Loucy (cell line): ENCODE data around the gene PODNL1.

Experiments
- CTCF ChIP-seq: fragments of 200-600 bp; sonication (generic); conservative IDR thresholded peaks from 2 replicates; pipeline ENCODE4 v1.5.1; 2014; ENCODE audit warnings: mild to moderate bottlenecking, antibody characterized with exemption, low read length
- EZH2phosphoT487 ChIP-seq: fragments of 200-600 bp; IDR thresholded peaks from 2 replicates; pipeline ENCODE4 v1.6.1; 2018; ENCODE audit warnings: antibody characterized with exemption, mild to moderate bottlenecking, moderate library complexity, borderline replicate concordance

GRCh38 chr19:13951799-13952153, 13.6 kb upstream of the PODNL1 start:
- TF ChIP-seq CTCF (no peak), EZH2phosphoT487 (no peak)
